ENCODE measurements around the gene IL4.

The IL4 gene

DNA sequence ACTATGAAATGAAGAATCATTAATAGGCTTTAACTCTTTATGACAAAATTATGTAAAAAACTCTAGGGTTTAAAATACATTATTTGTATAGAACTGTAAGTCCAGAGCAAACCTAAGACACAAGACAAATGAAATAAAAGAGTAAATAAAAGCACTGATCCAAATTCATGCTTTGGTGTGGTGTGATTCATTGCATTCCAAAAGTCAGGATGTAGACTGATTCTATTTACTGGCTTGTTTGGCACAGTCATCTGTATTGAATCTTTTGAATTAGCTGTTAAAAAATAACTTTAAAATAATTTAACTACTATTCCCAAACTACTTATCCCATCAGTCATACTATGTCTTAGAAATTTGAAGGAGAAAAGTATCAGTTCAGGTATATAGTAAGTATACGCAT lies 31.1 kb downstream of the IL4 start:
- no peak for DNase-seq

DNA sequence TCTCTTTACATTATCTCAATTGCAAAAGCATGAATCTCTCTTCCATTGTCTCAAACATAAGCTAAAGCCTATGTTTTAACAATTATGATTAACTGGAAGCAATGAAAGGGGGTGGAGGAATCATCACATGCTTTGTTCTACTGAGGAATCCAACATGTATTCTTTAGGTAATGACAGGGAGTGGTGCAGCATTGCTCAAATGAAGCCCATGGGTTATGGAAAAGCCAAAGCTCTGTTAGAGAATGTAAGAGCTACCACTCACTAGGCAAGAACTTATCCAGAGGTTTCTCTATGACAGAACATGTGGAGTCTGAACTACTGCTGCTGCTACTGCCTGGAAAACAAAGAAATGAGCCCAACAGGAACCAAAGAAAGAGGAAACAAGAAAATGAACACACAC lies 34.9 kb downstream of the IL4 start:
- no peak for DNase-seq

DNA sequence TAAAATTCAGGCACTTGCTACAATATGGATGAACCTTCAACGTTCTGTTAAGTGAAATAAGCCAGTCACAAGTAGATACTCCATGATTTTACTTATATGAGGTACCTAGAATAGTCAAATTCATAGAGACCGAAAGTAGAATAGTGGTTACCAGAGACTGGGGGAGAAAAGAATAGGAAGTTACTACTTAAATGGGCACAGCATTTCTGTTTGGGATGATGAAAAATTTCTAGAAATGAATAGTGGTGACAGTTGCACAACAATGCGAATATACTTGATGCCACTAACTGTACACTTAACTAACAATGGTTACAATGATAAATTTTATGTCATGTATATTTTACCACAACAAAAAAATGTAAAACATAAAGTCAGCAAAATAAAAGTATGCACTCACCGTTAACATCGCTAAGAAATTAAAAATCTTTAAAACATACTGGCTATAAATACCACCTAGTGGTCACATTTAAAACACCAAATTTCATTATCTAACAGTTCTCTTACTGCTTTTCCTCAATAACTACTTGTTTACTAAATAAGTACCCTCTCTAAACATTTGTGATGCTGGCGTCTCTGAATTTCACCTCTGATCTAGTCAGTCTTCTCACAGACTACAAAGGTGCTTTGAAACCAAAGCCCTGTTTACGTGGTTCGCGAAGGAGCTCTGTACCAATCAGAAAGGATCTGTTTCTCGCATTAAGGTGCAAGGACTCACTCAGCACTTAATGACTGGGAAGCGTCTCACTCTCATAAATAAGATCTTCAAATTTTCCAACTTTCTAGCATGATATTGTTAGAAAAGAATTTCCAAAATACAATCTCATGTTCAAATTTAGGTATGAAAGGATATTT lies 40.9 kb downstream of the IL4 start:
- no peak for DNase-seq

DNA sequence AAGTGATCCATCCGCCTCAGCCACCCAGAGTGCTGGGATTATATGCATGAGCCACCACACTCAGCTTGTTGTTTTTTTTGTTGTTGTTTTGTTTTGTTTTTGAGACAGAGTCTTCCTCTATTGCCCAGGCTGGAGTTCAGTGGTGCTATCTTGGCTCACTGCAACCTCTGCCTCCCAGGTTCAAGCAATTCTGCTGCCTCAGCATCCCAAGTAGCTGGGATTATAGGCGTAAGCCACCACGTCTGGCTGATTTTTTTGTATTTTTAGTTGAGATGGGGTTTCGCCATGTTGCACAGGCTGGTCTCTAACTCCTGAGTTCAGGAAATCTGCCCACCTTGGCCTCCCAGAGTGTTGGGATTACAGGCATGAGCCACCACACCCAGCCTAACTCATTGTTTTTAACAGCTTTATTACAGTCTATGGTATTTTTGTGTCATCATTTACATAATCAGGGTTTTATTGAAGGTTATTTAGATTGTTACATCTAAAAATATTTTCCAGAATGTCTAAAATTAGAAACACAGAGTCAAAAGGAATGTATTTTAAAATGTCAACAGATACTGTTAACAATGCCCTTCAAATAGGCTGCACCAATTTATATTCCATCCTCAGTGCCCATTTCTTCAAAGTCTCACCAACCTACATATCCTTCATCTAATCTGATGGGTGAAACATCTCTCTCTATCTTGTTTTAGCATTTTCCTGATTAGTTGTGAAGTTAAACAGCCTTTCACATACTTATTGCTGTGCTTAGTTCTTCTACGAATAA lies 44.9 kb downstream of the IL4 start:
- DNase-seq: no peak

DNA sequence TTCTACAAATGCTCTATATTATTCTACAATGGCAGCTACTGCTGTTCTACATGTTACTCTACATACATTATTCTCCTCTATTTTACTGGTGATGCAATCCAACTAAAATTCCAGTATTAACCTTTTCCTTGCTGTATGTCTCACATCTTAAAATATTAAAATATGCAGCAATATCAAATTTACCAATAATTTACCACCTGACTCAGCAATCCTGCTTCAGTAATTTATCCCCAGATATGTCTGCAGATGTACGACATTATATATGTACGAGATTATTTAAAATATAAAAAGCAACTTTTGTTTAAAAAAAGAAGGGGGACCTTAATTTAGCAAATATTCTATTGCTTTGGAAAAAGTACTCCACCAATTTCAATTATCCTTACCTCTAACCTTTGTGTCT lies 52.0 kb downstream of the IL4 start:
- no peak for DNase-seq

DNA sequence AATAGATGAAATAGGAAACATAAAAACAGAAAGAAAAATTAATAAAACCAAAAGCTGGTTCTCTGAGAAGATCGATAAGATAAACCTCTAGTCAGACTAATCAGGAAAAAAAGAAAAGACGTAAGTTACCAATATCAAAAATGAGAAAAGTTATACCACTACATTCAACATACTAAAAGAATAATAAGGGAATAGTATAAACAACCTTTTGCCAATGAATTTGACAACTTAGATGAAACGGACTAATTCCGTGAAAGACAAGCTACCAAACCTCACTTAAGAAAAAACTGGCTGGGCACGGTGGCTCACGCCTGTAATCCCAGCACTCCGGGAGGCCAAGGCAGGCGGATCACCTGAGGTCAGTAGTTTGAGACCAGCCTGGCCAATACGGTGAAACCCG lies 56.1 kb downstream of the IL4 start:
- no peak for DNase-seq
